GM19193 (cell line): Measurements from ENCODE around the gene MSI2.

Experiments
- POLR2A ChIP-seq: IDR thresholded peaks from 4 replicates; pipeline ENCODE4 v1.6.1; 2011; ENCODE audit not compliant: insufficient read depth, insufficient read length; ENCODE audit errors: extremely low read depth

Gene MSI2

GRCh38 chr17:57335195-57335792 lies 79.0 kb downstream of the MSI2 start:
- TF ChIP-seq POLR2A = no peak

GRCh38 chr17:57337390-57337789 lies 81.1 kb downstream of the MSI2 start:
- no peak for TF ChIP-seq POLR2A

- TF ChIP-seq POLR2A = no peak
Observed at GRCh38 chr17:57338257-57338914, 82.1 kb downstream of the MSI2 start.

GRCh38 chr17:57340160-57340981 lies 84.0 kb downstream of the MSI2 start:
- TF ChIP-seq POLR2A = no peak

GRCh38 chr17:57341611-57342540 lies 85.6 kb downstream of the MSI2 start:
- TF ChIP-seq POLR2A = no peak

GRCh38 chr17:57342963-57343589 lies 86.8 kb downstream of the MSI2 start:
- no peak for TF ChIP-seq POLR2A

- TF ChIP-seq POLR2A = no peak
Observed at GRCh38 chr17:57343717-57344116, 87.4 kb downstream of the MSI2 start.

- TF ChIP-seq POLR2A = no peak
Observed at GRCh38 chr17:57344261-57344660, 87.9 kb downstream of the MSI2 start.

- no peak for TF ChIP-seq POLR2A
Observed at GRCh38 chr17:57349541-57350247, 93.4 kb downstream of the MSI2 start.

- no peak for TF ChIP-seq POLR2A
Observed at GRCh38 chr17:57350266-57350665, 93.9 kb downstream of the MSI2 start.

- TF ChIP-seq POLR2A = no peak
Observed at GRCh38 chr17:57352665-57353175, 96.4 kb downstream of the MSI2 start.

- TF ChIP-seq POLR2A = no peak
Observed at GRCh38 chr17:57354673-57355072, 98.3 kb downstream of the MSI2 start.

- TF ChIP-seq POLR2A = no peak
Observed at GRCh38 chr17:57355090-57355859, 99.0 kb downstream of the MSI2 start.
